SK-N-SH (cell line): ENCODE measurements around the gene FCRL6. TPM values are rescaled to one million over a fixed set of nuclear protein-coding genes. Genes with fewer than 3 reads are reported as not detected.
A peak's percentile ranks its signal among the peaks of the same experiment; 100 is the strongest.

Source experiments
- CTCF ChIA-PET: fragments of 300-600, 350-600 bp; formaldehyde crosslinking; extraction: SDS; loops from one replicate; lab custom pipeline; 2021; lab: Yijun Ruan, JAX
- POLR2A ChIA-PET: fragments of 350-600 bp; sonication (Branson Sonifier 250); formaldehyde crosslinking; extraction: SDS; loops from one replicate; lab custom pipeline; 2020; ENCODE audit warnings: antibody characterized with exemption, inconsistent platforms; lab: Yijun Ruan, JAX
- DNase-seq: peaks from one replicate; pipeline ENCODE4 v3.0.0; 2012
- H2AFZ ChIP-seq: fragments of 200-600 bp; sonication (generic); 2 replicates; pipeline ENCODE4 v1.8.1; 2016; ENCODE audit warnings: antibody characterized with exemption, mild to moderate bottlenecking, low read depth
- H3F3A ChIP-seq: fragments of 200-600 bp; sonication (generic); replicated peaks from 2 replicates; pipeline ENCODE3; 2016; ENCODE audit warnings: antibody characterized with exemption, mild to moderate bottlenecking; ENCODE audit not compliant: insufficient read depth
- H3K27ac ChIP-seq, 2 experiments: fragments of 200-500 bp in 1 of 2; fragments of 200-600 bp in 1 of 2; sonication (Bioruptor generic) in 1 of 2; sonication (generic), shearing (Covaris generic) in 1 of 2; 2 replicates each; pipeline versions ENCODE4 v1.5.1 to v1.6.1; 2014 to 2016; ENCODE audit warnings: low read depth in 2 of 2, inconsistent platforms in 1 of 2, low read length in 1 of 2, mild to moderate bottlenecking in 1 of 2, mixed read lengths in 1 of 2
- H3K27me3 ChIP-seq: fragments of 200-600 bp; sonication (generic), shearing (Covaris generic); 2 replicates; pipeline ENCODE4 v1.6.1; 2016; ENCODE audit warnings: mixed run types; ENCODE audit not compliant: insufficient read depth
- H3K36me3 ChIP-seq, 2 experiments: fragments of 200-500 bp in 1 of 2; fragments of 200-600 bp in 1 of 2; sonication (Bioruptor generic) in 1 of 2; sonication (generic) in 1 of 2; replicated peaks in 1 of 2; 2 replicates each; pipeline versions ENCODE3 to v1.5.1; 2014 to 2016; ENCODE audit warnings: low read length in 1 of 2, mild to moderate bottlenecking in 1 of 2; ENCODE audit not compliant: insufficient read depth in 2 of 2, control insufficient read depth in 1 of 2
- H3K4me1 ChIP-seq, 2 experiments: fragments of 200-500 bp in 1 of 2; fragments of 200-600 bp in 1 of 2; sonication (Bioruptor generic) in 1 of 2; sonication (generic), shearing (Covaris generic) in 1 of 2; 2 replicates each; pipeline versions ENCODE4 v1.5.1 to v1.6.1; 2014 to 2016; ENCODE audit warnings: low read depth in 1 of 2, low read length in 1 of 2, mixed run types in 1 of 2; ENCODE audit not compliant: insufficient read depth in 2 of 2, control insufficient read depth in 1 of 2
- H3K4me2 ChIP-seq: fragments of 200-600 bp; sonication (generic), shearing (Covaris generic); 2 replicates; pipeline ENCODE4 v1.6.1; 2017; ENCODE audit warnings: mixed run types
- H3K4me3 ChIP-seq, 2 experiments: fragments of 200-500 bp in 1 of 2; fragments of 200-600 bp in 1 of 2; sonication (Bioruptor generic) in 1 of 2; sonication (generic), shearing (Covaris generic) in 1 of 2; 2 replicates each; pipeline versions ENCODE4 v1.5.1 to v1.8.1; 2014 to 2016; ENCODE audit warnings: low read depth in 2 of 2, inconsistent platforms in 1 of 2, low read length in 1 of 2, mild to moderate bottlenecking in 1 of 2, mixed read lengths in 1 of 2, moderate library complexity in 1 of 2
- H3K79me2 ChIP-seq: fragments of 200-600 bp; sonication (generic); 2 replicates; pipeline ENCODE4 v1.8.1; 2017; ENCODE audit warnings: mild to moderate bottlenecking; ENCODE audit not compliant: insufficient read depth
- H3K9ac ChIP-seq: fragments of 200-600 bp; sonication (generic); 2 replicates; pipeline ENCODE4 v1.6.1; 2017; ENCODE audit warnings: mixed run types
- H3K9me2 ChIP-seq: fragments of 200-600 bp; sonication (generic); 2 replicates; pipeline ENCODE4 v1.6.1; 2017; ENCODE audit warnings: mixed run types
- H3K9me3 ChIP-seq: fragments of 200-600 bp; sonication (generic); 2 replicates; pipeline ENCODE4 v1.6.1; 2017; ENCODE audit warnings: mixed run types, mild to moderate bottlenecking, moderate library complexity
- H4K20me1 ChIP-seq: fragments of 200-600 bp; sonication (generic); 2 replicates; pipeline ENCODE4 v1.6.1; 2017; ENCODE audit warnings: mild to moderate bottlenecking, mixed run types; ENCODE audit not compliant: insufficient read depth
- ELF1 ChIP-seq: IDR thresholded peaks from 2 replicates; pipeline ENCODE4 v1.4.0; 2012
- FOSL2 ChIP-seq: IDR thresholded peaks from 2 replicates; pipeline ENCODE4 v1.4.0; 2012; ENCODE audit warnings: low read depth, mild to moderate bottlenecking, moderate library complexity, borderline replicate concordance
- FOXJ3 ChIP-seq: sonication (generic); formaldehyde crosslinking; IDR thresholded peaks from 2 replicates; pipeline ENCODE4 v1.5.1; 2020; ENCODE audit warnings: mild to moderate bottlenecking, missing genetic modification reagents
- GABPA ChIP-seq: IDR thresholded peaks from 2 replicates; pipeline ENCODE4 v1.4.0; 2012; ENCODE audit warnings: low read depth, mild to moderate bottlenecking
- GATA2 ChIP-seq: sonication (generic); formaldehyde crosslinking; IDR thresholded peaks from 2 replicates; pipeline ENCODE4 v1.5.0; 2020; ENCODE audit warnings: mild to moderate bottlenecking, missing genetic modification reagents
- IRF3 ChIP-seq: fragments of 150-350 bp; IDR thresholded peaks from 2 replicates; pipeline ENCODE4 v1.6.1; 2016; ENCODE audit warnings: mild to moderate bottlenecking, low read depth, low read length
- MEF2A ChIP-seq: IDR thresholded peaks from 2 replicates; pipeline ENCODE4 v1.4.0; 2012; ENCODE audit warnings: low read depth, borderline replicate concordance
- NFIC ChIP-seq: IDR thresholded peaks from 2 replicates; pipeline ENCODE4 v1.4.0; 2012; ENCODE audit warnings: borderline replicate concordance
- TCF12 ChIP-seq: IDR thresholded peaks from 2 replicates; pipeline ENCODE4 v1.4.0; 2012
- USF2 ChIP-seq: fragments of 150-350 bp; IDR thresholded peaks from 2 replicates; pipeline ENCODE4 v1.6.1; 2017; ENCODE audit warnings: antibody characterized with exemption, low read length, low read depth, borderline replicate concordance
- YY1 ChIP-seq: IDR thresholded peaks from 2 replicates; pipeline ENCODE4 v1.4.0; 2012; ENCODE audit warnings: low read depth, mild to moderate bottlenecking
- WGBS: methylation state at CpG from one replicate; pipeline ENCODE4 v1.1.6; 2017; ENCODE audit warnings: low lambda C conversion rate; 5-methylcytosine and 5-hydroxymethylcytosine counted together
- polyA plus RNA-seq, 3 experiments: library from polyadenylated mRNA; depleted of rRNA; stranded (reverse); fragments of >200 nt; gene quantifications; 2 replicates each; pipeline ENCODE4 v1.2.3, GENCODE V29; 2012
- TF ChIP-seq, protein P1 (sequence below): IDR thresholded peaks from 2 replicates; pipeline ENCODE4 v1.4.0; 2012; ENCODE audit warnings: low read depth
- TF ChIP-seq, protein P2 (sequence below): fragments of 200-600 bp; sonication (generic); IDR thresholded peaks from 2 replicates; pipeline ENCODE4 v1.6.1; 2017; ENCODE audit warnings: antibody characterized with exemption, mild to moderate bottlenecking, moderate library complexity
- TF ChIP-seq, protein P3 (sequence below): IDR thresholded peaks from 2 replicates; pipeline ENCODE4 v1.4.0; 2012; ENCODE audit warnings: low read depth, borderline replicate concordance

FCRL6 gene
- polyA plus RNA-seq, 1 of the 3 experiments (the other 2 are of a cell fraction), result not detected

DNA sequence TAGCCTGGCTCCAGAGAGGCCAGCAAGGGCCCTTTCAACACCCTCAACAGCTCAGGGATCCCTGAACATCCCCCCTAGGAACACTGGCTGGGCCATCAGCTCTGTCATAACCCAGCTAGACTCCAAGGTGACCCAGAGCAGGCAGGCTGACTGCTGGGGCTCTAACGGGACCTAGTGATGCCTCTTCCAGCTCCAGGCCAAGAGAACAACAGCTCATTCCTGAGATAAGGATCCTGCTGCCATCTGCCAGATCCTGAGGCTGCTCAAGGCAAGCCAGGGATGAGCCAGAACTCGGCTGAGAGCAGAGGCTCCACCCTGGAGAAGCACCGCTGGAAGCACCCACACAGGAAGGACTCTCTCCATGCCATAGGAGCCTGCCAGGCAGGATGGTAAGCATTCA, 58.3 kb downstream of the FCRL6 start:
- DNase-seq, result peak; percentile 75
- H3K9ac ChIP-seq, result no peak overlapping the region

GRCh38 chr1:159861218-159861617, 59.1 kb downstream of the FCRL6 start:
- ChIA-PET POLR2A (no interaction called here), CTCF (interaction anchor here (1.1 to 4.9 kb wide), 4 partner anchors 28 to 62 kb away, joined by 3 to 14 read pairs (median 7); no protein-coding TSS in a partner anchor)
- WGBS, result 74% methylated on average over 4 of the region's 8 CpGs
- H3K4me3 ChIP-seq, result no peak overlapping the region
- H3K9me3 ChIP-seq, result no peaks in the 10 kb centered on the region
- H3F3A ChIP-seq, result no peaks in the 10 kb centered on the region
- H3K9ac ChIP-seq, result no peak overlapping the region
- H3K27ac ChIP-seq, result no peak overlapping the region
- H3K9me2 ChIP-seq, result no peaks in the 10 kb centered on the region
- no peaks in the 10 kb centered on the region for H4K20me1 ChIP-seq
- H3K79me2 ChIP-seq, result no peaks in the 10 kb centered on the region
- H3K27me3 ChIP-seq, result no peaks in the 10 kb centered on the region
- H3K36me3 ChIP-seq, result no peaks in the 10 kb centered on the region
- DNase-seq, result no peak
- H3K4me1 ChIP-seq, result peaks cover 0 to 10% of the 10 kb centered on the region in 2 experiments; a peak in 1 of 4 replicates
- H3K4me2 ChIP-seq, result no peak overlapping the region
- no peak for TF ChIP-seq GABPA
- TF ChIP-seq ELF1, result no peak
- no peak for TF ChIP-seq YY1
- TF ChIP-seq, protein P1, sequence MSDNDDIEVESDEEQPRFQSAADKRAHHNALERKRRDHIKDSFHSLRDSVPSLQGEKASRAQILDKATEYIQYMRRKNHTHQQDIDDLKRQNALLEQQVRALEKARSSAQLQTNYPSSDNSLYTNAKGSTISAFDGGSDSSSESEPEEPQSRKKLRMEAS, result no peak
- no peak for TF ChIP-seq FOSL2
- no peak overlapping the region for H2AFZ ChIP-seq

More for the DNA sequence above, 58.3 kb downstream of the FCRL6 start:
- Histone ChIP-seq H2AFZ (no peak overlapping the region), H3K36me3 (no peaks in the 10 kb centered on the region), H3K4me3 (no peak overlapping the region), H3K4me2 (no peak overlapping the region), H3K27me3 (no peaks in the 10 kb centered on the region), H3K27ac (no peak overlapping the region), H3K9me2 (no peaks in the 10 kb centered on the region), H4K20me1 (no peaks in the 10 kb centered on the region), H3K9me3 (no peaks in the 10 kb centered on the region), H3F3A (no peaks in the 10 kb centered on the region), H3K79me2 (no peaks in the 10 kb centered on the region), H3K4me1 (peaks cover 0 to 10% of the 10 kb centered on the region in 2 experiments; a peak in 1 of 4 replicates)
- CTCF ChIA-PET, result interaction anchor here (0.8 to 4.9 kb wide), 6 partner anchors 29 to 70 kb away, joined by 3 to 14 read pairs (median 5); no protein-coding TSS in a partner anchor
- TF ChIP-seq GATA2 (CRISPR knock-in tag) (peak; percentile 58), MEF2A (no peak)
- WGBS, result 0% methylated on average over 1 of the region's 3 CpGs
- POLR2A ChIA-PET, result no interaction called here

- no peaks in the 10 kb centered on the region for H3K9me3 ChIP-seq
- H3K4me2 ChIP-seq, result no peak overlapping the region
- ChIA-PET POLR2A (no interaction called here), CTCF (interaction anchor here (1.7 to 4.9 kb wide), 2 partner anchors 29 to 63 kb away, joined by 6 to 14 read pairs; no protein-coding TSS in a partner anchor)
- WGBS, result 87% methylated on average over 5 of the region's 5 CpGs
- no peaks in the 10 kb centered on the region for H3K27me3 ChIP-seq
- no peaks in the 10 kb centered on the region for H3K36me3 ChIP-seq
- DNase-seq, result no peak
- H3K79me2 ChIP-seq, result no peaks in the 10 kb centered on the region
- H3K4me3 ChIP-seq, result no peak overlapping the region
- no peak overlapping the region for H3K27ac ChIP-seq
- H4K20me1 ChIP-seq, result no peaks in the 10 kb centered on the region
- no peaks in the 10 kb centered on the region for H3K9me2 ChIP-seq
- H3K9ac ChIP-seq, result no peak overlapping the region
- peaks cover 0 to 10% of the 10 kb centered on the region in 2 experiments; a peak in 1 of 4 replicates for H3K4me1 ChIP-seq
- no peak overlapping the region for H2AFZ ChIP-seq
- H3F3A ChIP-seq, result no peaks in the 10 kb centered on the region
- TF ChIP-seq NFIC (no peak), FOXJ3 (CRISPR knock-in tag) (no peak), IRF3 (no peak), FOSL2 (no peak), USF2 (no peak), TCF12 (no peak)
- TF ChIP-seq, protein P2, sequence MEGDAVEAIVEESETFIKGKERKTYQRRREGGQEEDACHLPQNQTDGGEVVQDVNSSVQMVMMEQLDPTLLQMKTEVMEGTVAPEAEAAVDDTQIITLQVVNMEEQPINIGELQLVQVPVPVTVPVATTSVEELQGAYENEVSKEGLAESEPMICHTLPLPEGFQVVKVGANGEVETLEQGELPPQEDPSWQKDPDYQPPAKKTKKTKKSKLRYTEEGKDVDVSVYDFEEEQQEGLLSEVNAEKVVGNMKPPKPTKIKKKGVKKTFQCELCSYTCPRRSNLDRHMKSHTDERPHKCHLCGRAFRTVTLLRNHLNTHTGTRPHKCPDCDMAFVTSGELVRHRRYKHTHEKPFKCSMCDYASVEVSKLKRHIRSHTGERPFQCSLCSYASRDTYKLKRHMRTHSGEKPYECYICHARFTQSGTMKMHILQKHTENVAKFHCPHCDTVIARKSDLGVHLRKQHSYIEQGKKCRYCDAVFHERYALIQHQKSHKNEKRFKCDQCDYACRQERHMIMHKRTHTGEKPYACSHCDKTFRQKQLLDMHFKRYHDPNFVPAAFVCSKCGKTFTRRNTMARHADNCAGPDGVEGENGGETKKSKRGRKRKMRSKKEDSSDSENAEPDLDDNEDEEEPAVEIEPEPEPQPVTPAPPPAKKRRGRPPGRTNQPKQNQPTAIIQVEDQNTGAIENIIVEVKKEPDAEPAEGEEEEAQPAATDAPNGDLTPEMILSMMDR, result no peak
- TF ChIP-seq, protein P3, sequence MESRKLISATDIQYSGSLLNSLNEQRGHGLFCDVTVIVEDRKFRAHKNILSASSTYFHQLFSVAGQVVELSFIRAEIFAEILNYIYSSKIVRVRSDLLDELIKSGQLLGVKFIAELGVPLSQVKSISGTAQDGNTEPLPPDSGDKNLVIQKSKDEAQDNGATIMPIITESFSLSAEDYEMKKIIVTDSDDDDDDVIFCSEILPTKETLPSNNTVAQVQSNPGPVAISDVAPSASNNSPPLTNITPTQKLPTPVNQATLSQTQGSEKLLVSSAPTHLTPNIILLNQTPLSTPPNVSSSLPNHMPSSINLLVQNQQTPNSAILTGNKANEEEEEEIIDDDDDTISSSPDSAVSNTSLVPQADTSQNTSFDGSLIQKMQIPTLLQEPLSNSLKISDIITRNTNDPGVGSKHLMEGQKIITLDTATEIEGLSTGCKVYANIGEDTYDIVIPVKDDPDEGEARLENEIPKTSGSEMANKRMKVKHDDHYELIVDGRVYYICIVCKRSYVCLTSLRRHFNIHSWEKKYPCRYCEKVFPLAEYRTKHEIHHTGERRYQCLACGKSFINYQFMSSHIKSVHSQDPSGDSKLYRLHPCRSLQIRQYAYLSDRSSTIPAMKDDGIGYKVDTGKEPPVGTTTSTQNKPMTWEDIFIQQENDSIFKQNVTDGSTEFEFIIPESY, result no peak
Observed at GRCh38 chr1:159862031-159862430, 59.9 kb downstream of the FCRL6 start.
